Measurements from ENCODE around the gene PCDH15. TPM values are rescaled to one million over a fixed set of nuclear protein-coding genes. Genes with fewer than 3 reads are reported as not detected.

Gene PCDH15
- total RNA-seq, 1 donor from 2014 or later = 26.3 TPM

- Mint-ChIP-seq H3K27me3 (ENCODE audit: low read depth) (no peaks in the 10 kb centered on the region), H3K4me1 (peaks cover 8% of the 10 kb centered on the region), H3K4me3 (no peak overlapping the region), H3K9me3 (no peaks in the 10 kb centered on the region), H3K36me3 (no peaks in the 10 kb centered on the region), H3K27ac (no peak overlapping the region)
- TF ChIP-seq, protein P1, sequence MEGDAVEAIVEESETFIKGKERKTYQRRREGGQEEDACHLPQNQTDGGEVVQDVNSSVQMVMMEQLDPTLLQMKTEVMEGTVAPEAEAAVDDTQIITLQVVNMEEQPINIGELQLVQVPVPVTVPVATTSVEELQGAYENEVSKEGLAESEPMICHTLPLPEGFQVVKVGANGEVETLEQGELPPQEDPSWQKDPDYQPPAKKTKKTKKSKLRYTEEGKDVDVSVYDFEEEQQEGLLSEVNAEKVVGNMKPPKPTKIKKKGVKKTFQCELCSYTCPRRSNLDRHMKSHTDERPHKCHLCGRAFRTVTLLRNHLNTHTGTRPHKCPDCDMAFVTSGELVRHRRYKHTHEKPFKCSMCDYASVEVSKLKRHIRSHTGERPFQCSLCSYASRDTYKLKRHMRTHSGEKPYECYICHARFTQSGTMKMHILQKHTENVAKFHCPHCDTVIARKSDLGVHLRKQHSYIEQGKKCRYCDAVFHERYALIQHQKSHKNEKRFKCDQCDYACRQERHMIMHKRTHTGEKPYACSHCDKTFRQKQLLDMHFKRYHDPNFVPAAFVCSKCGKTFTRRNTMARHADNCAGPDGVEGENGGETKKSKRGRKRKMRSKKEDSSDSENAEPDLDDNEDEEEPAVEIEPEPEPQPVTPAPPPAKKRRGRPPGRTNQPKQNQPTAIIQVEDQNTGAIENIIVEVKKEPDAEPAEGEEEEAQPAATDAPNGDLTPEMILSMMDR (IDR thresholded peaks at IDR 0.05; ENCODE audit: unreplicated experiment) = no peak
- DNase-seq (ENCODE audit: low spot score in 2 of 2, unreplicated experiment in 2 of 2) = no peak
Observed at GRCh38 chr10:54609423-54609822, 191.6 kb downstream of the PCDH15 start.

GRCh38 chr10:54607983-54608382 lies 193.0 kb downstream of the PCDH15 start:
- Mint-ChIP-seq H3K4me1 (peaks cover 3% of the 10 kb centered on the region), H3K4me3 (no peak overlapping the region), H3K27ac (no peak overlapping the region), H3K27me3 (ENCODE audit: low read depth) (no peaks in the 10 kb centered on the region), H3K36me3 (no peaks in the 10 kb centered on the region), H3K9me3 (peaks cover 5% of the 10 kb centered on the region)
- DNase-seq (ENCODE audit: low spot score in 2 of 2, unreplicated experiment in 2 of 2) = no peak
- TF ChIP-seq, protein P1 (IDR thresholded peaks at IDR 0.05; ENCODE audit: unreplicated experiment) = no peak

- DNase-seq (ENCODE audit: low spot score in 2 of 2, unreplicated experiment in 2 of 2) = no peak
- TF ChIP-seq, protein P1 (IDR thresholded peaks at IDR 0.05; ENCODE audit: unreplicated experiment) = no peak
- no peaks in the 10 kb centered on the region for H3K27me3 Mint-ChIP-seq (ENCODE audit: low read depth)
- H3K4me1 Mint-ChIP-seq = no peaks in the 10 kb centered on the region
- peaks cover 38% of the 10 kb centered on the region for H3K9me3 Mint-ChIP-seq
- no peak overlapping the region for H3K27ac Mint-ChIP-seq
- H3K36me3 Mint-ChIP-seq = no peaks in the 10 kb centered on the region
- H3K4me3 Mint-ChIP-seq = no peak overlapping the region
Observed at GRCh38 chr10:54594289-54594688, 206.7 kb downstream of the PCDH15 start.

DNA sequence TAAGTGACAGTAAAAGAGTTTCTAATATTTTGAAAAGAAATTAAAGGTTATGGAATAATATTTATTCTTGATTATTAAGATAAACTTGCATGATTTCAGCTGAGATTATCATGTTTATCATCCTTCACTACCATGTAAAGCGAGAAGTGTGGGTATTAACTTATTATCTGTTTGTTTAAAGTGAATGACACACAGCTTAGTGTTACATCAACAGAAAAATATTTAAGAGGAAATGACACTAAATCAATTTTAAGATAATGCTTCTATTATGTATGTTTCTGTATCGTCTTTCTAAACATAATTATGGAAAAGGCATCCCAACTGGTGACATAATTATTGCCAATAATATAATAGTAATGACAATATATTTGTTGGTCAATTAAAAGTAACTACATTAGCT lies 213.1 kb downstream of the PCDH15 start:
- DNase-seq (ENCODE audit: low spot score in 2 of 2, unreplicated experiment in 2 of 2) = no peak
- Mint-ChIP-seq H3K4me3 (no peak overlapping the region), H3K27me3 (ENCODE audit: low read depth) (no peaks in the 10 kb centered on the region), H3K27ac (no peak overlapping the region), H3K36me3 (no peaks in the 10 kb centered on the region), H3K9me3 (peaks cover 3% of the 10 kb centered on the region), H3K4me1 (no peaks in the 10 kb centered on the region)
- TF ChIP-seq, protein P1 (IDR thresholded peaks at IDR 0.05; ENCODE audit: unreplicated experiment) = no peak

GRCh38 chr10:54585572-54585971 lies 215.5 kb downstream of the PCDH15 start:
- no peaks in the 10 kb centered on the region for H3K9me3 Mint-ChIP-seq
- no peaks in the 10 kb centered on the region for H3K4me1 Mint-ChIP-seq
- TF ChIP-seq, protein P1 (IDR thresholded peaks at IDR 0.05; ENCODE audit: unreplicated experiment) = no peak

GRCh38 chr10:54577682-54578081 lies 223.3 kb downstream of the PCDH15 start:
- Mint-ChIP-seq H3K4me1 (peaks cover 7% of the 10 kb centered on the region), H3K4me3 (no peak overlapping the region), H3K27ac (no peak overlapping the region), H3K9me3 (peaks cover 14% of the 10 kb centered on the region), H3K27me3 (ENCODE audit: low read depth) (no peaks in the 10 kb centered on the region), H3K36me3 (no peaks in the 10 kb centered on the region)
- TF ChIP-seq, protein P1 (IDR thresholded peaks at IDR 0.05; ENCODE audit: unreplicated experiment) = no peak
- DNase-seq (ENCODE audit: low spot score in 2 of 2, unreplicated experiment in 2 of 2) = no peak

More at GRCh38 chr10:54585572-54585971, 215.5 kb downstream of the PCDH15 start:
- Mint-ChIP-seq H3K36me3 (no peaks in the 10 kb centered on the region), H3K27ac (no peak overlapping the region), H3K27me3 (ENCODE audit: low read depth) (no peaks in the 10 kb centered on the region), H3K4me3 (no peak overlapping the region)
- DNase-seq (ENCODE audit: low spot score in 2 of 2, unreplicated experiment in 2 of 2) = no peak
